Transverse colon (tissue), 3 donors: ENCODE measurements around the gene LMAN1.

Experiments
- EP300 ChIP-seq: sonication (generic); formaldehyde crosslinking; IDR thresholded peaks from one replicate; pipeline ENCODE4 v1.6.1; 2017; ENCODE audit warnings: antibody characterized with exemption, low read depth
- TF ChIP-seq, protein P1 (sequence below), 5 experiments: fragments of 200-600 bp in 3 of 5; fragments of 450-650 bp in 2 of 5; sonication (generic) in 3 of 5; IDR thresholded peaks; 1 replicate in 2 of 5; 2 replicates in 3 of 5; pipeline ENCODE4 v1.5.1; 2016 to 2017; ENCODE audit warnings: antibody characterized with exemption in 5 of 5, inconsistent platforms in 3 of 5, mild to moderate bottlenecking in 2 of 5, moderate library complexity in 1 of 5

DNA sequence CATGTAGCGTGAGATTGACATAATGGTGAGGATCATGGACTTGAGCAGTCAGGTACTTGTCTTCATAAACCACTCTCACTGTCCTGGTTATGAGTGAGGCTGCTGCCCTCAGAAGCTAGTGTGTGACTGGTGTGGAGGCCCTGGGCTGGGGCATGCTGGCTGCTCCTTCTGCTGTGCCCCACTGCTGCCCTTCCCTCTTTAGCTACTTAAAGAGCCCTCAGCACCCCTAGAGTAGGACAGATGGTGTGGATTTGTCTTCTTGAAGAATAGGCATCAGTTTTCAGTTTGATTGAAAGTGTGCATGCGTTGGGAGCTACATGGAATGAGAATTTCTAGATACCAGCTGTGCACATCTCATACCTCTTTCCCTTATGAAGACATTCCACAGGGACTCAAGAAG is 56.1 kb downstream of the LMAN1 start:
- TF ChIP-seq, protein P1, sequence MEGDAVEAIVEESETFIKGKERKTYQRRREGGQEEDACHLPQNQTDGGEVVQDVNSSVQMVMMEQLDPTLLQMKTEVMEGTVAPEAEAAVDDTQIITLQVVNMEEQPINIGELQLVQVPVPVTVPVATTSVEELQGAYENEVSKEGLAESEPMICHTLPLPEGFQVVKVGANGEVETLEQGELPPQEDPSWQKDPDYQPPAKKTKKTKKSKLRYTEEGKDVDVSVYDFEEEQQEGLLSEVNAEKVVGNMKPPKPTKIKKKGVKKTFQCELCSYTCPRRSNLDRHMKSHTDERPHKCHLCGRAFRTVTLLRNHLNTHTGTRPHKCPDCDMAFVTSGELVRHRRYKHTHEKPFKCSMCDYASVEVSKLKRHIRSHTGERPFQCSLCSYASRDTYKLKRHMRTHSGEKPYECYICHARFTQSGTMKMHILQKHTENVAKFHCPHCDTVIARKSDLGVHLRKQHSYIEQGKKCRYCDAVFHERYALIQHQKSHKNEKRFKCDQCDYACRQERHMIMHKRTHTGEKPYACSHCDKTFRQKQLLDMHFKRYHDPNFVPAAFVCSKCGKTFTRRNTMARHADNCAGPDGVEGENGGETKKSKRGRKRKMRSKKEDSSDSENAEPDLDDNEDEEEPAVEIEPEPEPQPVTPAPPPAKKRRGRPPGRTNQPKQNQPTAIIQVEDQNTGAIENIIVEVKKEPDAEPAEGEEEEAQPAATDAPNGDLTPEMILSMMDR (IDR thresholded peaks at IDR 0.05): no peak
- TF ChIP-seq EP300: no peak
